Caki2 (cell line): ENCODE measurements around the gene BTNL8. TPM values are rescaled to one million over a fixed set of nuclear protein-coding genes. Genes with fewer than 3 reads are reported as not detected.
"Not testable (repeated sequence)": the region's sequence is repeated elsewhere in the genome, so short reads cannot be mapped to it uniquely, and the experiment has no call there.

Experiments used
- DNase-seq: peaks from one replicate; pipeline ENCODE4 v3.0.0-alpha.2; 2015; ENCODE audit warnings: low read depth
- in situ Hi-C: cut with HindIII; loops from 2 replicates; pipeline ENCODE4 v1.10.0; 2016; ENCODE audit warnings: low sequenced_read_pairs, low pct_unique_long_range_greater_than_20kb, mixed read lengths
- total RNA-seq: library from RNA; depleted of rRNA; stranded (reverse); fragments of >200 nt; shearing (Covaris generic); gene quantifications from 2 replicates; pipeline ENCODE4 v1.2.3, GENCODE V29; 2014; ENCODE audit warnings: low replicate concordance

The BTNL8 gene
- total RNA-seq, 1 experiment from 2014 or later: not detected

DNA sequence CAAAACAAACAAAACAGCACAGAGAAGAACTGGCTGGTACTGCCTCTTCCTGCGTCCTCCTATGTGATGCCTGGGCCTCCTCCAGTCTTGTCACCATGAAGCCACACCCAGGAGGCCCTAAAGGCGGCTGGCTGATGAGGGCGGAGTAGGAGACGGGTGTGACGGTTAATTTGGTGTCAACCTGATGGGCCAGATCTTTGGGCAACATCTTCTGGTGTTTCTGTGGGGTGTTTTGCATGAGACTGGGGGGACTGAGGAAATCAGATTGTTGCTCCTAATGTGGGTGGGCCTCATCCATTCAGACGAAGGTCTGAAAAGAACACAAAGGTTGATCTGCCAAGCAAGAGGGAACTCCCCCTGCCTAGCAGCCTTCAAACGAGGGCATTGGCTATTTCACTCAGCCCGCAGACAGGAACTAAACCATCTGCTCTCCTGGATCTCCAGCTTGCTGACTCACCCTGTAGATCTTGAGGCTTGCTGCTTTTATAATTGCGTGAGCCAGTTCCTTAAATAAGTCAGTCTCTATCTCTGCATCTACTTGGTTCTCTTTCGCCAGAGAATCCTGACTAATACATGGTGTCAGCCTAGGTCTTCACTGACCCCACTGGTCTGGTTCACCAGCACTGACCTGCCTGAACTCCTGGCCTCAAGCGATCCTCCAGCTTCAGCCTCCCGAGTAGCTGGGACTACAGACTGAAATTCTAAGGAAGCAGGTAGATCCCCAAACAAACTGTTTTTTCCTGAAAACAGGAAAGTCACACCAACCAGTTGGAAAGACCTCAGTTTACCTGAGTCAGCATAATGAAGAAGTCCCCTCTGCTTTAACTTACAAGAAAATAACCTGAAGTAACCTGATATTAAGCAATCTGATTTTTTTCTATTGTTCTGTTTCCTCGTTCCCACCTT lies 25.1 kb upstream of the BTNL8 start:
- in situ Hi-C loops: no loop called here
- DNase-seq: no peak

DNA sequence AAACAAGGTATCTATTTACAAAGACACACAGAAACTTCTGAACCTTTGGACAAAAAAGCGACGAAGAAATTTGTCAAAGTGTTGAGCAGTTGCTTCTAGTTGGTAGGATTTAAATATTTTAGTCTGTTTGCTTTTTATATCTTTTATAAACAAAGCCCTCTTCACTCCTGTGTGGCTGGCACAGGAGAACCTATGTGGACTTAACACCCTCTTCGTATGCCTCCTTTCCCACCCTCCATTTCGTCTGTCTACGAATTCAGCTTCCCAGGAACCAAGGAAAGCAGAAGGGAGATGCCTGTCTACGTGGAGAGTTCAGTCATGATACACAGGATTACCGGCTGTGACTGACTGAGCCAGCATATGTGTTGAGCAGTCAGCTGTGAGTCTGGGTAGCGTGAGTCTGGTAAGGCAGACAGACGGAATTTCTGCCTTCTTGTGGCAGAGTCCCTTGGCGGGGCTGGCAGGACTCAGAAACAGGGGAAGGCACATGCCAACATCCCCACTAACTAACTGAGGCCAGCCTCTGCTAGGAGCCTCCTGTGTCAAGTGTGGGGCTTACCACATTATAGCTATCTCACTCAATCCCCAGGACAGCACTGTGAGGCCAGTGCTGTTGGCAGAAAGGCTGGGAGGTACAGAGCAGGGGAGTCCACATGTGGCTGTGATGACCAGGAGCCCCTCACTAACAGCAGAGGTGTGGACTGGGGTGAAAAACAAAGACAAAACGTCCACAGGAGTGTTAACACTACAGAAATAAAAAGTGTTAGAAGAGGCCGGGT lies 24.0 kb upstream of the BTNL8 start:
- no peak for DNase-seq
- in situ Hi-C loops: no loop called here

- in situ Hi-C loops: no loop called here
- DNase-seq: no peak
Measured at GRCh38 chr5:180875860-180876426, 23.0 kb upstream of the BTNL8 start.

- peak; percentile 70 for DNase-seq
- in situ Hi-C loops: not testable (repeated sequence)
Measured at GRCh38 chr5:180885845-180886529, 13.0 kb upstream of the BTNL8 start.

GRCh38 chr5:180889381-180889780 lies 9.6 kb upstream of the BTNL8 start:
- no peak for DNase-seq
- in situ Hi-C loops: no loop called here

DNA sequence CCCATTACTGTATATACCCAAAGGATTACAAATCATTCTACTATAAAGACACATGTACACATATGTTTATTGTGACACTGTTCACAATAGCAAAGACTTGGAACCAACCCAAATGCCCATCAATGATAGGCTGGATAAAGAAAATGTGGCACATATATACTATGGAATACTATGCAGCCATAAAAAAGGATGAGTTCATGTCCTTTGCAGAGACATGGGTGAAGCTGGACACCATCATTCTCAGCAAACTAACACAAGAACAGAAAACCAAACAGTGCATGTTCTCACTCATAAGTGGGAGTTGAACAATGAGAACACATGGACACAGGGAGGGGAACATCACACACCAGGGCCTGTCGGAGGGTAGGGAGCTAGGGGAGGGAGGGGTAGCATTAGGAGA lies 3.6 kb upstream of the BTNL8 start:
- DNase-seq, in situ Hi-C loops: not testable (repeated sequence)

GRCh38 chr5:180900178-180900577 lies 1.2 kb downstream of the BTNL8 start:
- DNase-seq: no peak
- in situ Hi-C loops: no loop called here

DNA sequence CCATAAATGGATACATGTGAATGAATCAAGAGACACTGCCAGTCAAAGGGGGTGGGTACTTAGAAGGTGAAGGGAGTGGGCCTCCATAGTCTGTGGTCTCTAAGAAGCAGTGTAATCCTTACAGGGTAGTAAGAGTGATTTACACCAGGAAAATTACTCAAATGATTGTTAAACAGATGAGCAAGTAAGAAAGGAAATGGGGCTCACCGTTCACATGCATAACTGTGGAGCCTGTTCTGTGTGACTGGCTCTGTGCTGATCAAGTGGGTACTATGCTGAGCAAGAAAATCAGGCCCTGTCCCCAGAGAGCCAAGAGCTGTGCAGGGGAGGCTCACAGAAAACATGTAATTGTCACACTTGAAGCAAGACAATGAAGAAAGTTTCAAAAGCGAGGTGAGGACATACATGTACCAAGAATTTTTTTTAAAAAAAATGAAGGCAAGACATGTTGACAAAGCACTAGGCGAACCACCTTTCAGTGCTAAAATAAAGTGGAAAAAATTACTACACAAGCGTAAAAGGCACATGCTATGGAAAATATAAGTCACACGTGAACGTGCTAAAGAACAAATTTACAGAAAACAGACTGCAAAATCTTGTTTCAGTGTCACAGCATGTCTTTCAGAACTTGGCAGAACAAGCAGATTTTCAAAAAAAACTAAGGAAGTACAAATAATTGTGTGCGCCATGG lies 2.5 kb downstream of the BTNL8 start:
- no peak for DNase-seq
- in situ Hi-C loops: no loop called here

- in situ Hi-C loops: no loop called here
- DNase-seq: no peak
Measured at GRCh38 chr5:180908400-180908799, 9.4 kb downstream of the BTNL8 start.

GRCh38 chr5:180908998-180909731 lies 10.2 kb downstream of the BTNL8 start:
- in situ Hi-C loops: no loop called here
- no peak for DNase-seq

- no peak for DNase-seq
- in situ Hi-C loops: no loop called here
Measured at GRCh38 chr5:180909782-180910181, 10.8 kb downstream of the BTNL8 start.

DNA sequence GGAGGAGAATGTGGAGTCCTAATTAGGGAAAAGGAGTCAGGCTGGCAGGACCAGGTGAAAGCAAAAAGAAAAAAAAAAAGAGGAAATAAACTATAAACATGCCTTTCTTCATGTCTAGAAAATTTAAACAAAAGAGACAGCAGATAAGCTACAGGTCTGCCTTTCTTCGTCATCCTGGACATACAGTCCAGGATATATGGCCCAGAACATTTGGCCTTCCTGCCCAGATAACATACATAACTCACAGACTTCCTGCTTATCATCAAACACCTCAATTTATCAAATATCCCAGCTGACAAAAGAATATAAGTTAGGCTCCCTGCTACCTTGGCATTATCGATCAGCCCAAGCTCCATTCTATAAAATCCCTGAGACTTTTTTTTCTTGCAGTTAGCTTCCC lies 11.2 kb downstream of the BTNL8 start:
- in situ Hi-C loops: no loop called here
- no peak for DNase-seq

GRCh38 chr5:180910735-180911134 lies 11.8 kb downstream of the BTNL8 start:
- no peak for DNase-seq

DNA sequence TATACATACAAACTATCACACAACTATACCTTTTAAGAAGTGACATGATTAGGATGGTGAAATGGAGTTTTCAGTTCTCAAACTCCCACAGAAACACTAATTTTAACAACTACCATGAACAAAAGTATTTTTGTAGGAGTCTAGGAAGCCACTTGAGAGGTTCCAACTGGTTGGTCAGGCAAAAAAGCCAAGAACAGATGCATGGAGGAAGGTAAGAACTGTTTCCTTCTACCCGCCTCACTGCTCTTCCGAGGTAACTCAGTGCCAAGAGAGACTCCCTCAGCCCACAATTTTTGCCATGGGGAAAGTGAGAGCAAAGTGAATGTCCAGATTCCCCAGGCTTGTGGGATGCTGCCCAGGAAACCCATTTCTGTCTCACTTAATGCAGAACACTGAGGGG lies 15.7 kb downstream of the BTNL8 start:
- in situ Hi-C loops: no loop called here
- DNase-seq: no peak

More at GRCh38 chr5:180910735-180911134, 11.8 kb downstream of the BTNL8 start:
- in situ Hi-C loops: no loop called here

GRCh38 chr5:180915924-180916323 lies 17.0 kb downstream of the BTNL8 start:
- DNase-seq: no peak
- in situ Hi-C loops: no loop called here

DNA sequence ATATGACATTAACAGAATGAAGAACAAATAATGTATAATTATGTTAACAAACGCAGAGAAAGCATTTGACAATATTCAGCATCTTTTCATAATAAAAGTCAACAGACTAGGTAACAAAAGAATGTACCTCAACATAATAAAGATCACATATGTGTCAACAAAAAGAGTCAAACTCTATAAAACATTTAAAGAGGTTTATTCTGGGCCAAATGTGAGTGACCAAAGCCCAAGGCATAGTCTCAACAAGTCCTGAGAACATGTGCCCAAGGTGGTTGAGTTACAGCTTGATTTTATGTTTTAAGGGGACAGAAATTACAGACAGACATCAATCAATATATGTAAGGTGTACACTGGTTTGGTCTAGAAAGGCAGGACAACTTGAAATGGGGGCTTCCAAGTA lies 19.4 kb downstream of the BTNL8 start:
- in situ Hi-C loops: no loop called here
- DNase-seq: no peak

- in situ Hi-C loops: no loop called here
- no peak for DNase-seq
Measured at GRCh38 chr5:180920710-180921109, 21.8 kb downstream of the BTNL8 start.
